OCI-LY3 (cell line): ENCODE measurements around the gene NARF.

Source experiments
- CTCF ChIP-seq: fragments of 200-600, 300-600 bp; sonication (generic); IDR thresholded peaks from 2 replicates; pipeline ENCODE4 v1.5.1; 2014; ENCODE audit warnings: antibody characterized with exemption, low read length, low read depth
- EZH2phosphoT487 ChIP-seq: fragments of 200-600 bp; shearing (Covaris generic); IDR thresholded peaks from 2 replicates; pipeline ENCODE4 v1.6.1; 2018; ENCODE audit warnings: antibody characterized with exemption, mixed run types, low read depth

- no peak for TF ChIP-seq CTCF
- no peak for TF ChIP-seq EZH2phosphoT487
These were observed 44.7 kb downstream of the NARF start for GRCh38 chr17:82503094-82503727.
